ENCODE data around the gene SLC25A51.

The SLC25A51 gene

DNA sequence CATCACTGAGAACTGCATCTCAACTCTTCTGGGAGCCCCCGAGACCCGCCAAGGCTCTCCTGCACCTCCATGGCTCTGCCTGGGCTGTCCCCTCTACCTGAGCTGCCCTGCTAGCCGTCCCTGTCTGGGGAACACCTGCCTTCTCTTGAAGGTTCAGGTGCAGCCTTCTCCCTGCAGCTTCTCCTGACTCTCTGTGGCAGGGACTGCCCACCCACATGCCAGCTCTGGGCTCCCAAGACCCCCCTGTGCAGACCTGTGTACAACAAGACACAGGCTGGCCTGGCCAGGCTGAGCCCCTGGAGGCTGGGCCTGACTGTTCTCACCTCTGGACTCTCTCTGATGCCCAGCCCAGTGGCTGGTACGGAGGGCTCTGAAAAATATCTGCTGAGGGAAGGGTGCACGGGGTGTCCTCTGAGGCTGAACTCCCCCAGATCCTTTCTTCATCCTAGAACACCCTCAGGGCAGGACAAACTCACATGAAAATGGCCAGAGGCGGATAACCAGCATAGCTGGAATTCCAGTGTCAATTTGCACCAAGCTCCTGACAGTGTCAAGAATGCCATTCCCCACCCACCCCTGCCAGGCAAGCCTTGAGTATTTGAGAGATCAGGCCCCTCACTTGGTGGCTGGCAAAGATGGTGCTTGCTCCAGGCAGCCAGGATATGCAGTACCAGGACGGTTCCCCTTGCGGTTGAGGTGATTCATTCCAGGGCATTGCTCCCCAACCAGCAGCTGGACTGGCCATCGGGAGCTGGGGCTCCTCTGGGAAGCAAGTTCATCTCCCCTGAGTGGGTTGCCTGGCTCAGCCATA, 40.9 kb upstream of the SLC25A51 start:
- Histone ChIP-seq H3K4me2 (ENCODE audit: low read length) (peak overlapping the region; percentile 9), H3K4me3 (ENCODE audit: low read length) (peak overlapping the region; percentile 29), H3K9me3 (replicated peaks; ENCODE audit: low read length) (no peaks in the 10 kb centered on the region), H3K27me3 (ENCODE audit: control insufficient read depth, insufficient read depth, low read length) (no peaks in the 10 kb centered on the region), H3K36me3 (ENCODE audit: insufficient read depth, low read length) (peaks cover 15% of the 10 kb centered on the region), H3K4me1 (ENCODE audit: control insufficient read depth, insufficient read depth, low read length) (peaks cover 40% of the 10 kb centered on the region), H3K9ac (ENCODE audit: low read depth, low read length) (peak overlapping the region; percentile 36)

DNA sequence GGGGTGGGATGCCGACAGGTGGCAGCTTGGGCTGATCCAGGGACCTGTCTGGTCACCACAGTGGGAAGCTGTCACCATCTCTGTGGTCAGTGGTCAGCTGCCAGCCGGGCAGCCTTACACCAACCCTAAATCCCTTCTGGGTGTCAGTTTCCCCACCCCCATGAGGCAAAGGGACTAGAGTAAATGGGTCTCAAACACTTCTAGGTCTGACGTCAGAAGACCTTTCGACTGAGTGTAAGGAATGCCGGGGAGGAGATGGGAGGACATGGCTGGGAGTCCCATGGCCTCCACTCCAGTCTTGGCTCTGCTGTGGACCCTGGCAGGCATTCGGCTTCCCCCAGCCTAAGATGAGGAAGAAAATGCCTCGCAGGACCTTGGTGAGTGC, 40.3 kb upstream of the SLC25A51 start:
- peak overlapping the region; percentile 29 for H3K4me3 ChIP-seq (ENCODE audit: low read length)
- peaks cover 20% of the 10 kb centered on the region for H3K36me3 ChIP-seq (ENCODE audit: insufficient read depth, low read length)

DNA sequence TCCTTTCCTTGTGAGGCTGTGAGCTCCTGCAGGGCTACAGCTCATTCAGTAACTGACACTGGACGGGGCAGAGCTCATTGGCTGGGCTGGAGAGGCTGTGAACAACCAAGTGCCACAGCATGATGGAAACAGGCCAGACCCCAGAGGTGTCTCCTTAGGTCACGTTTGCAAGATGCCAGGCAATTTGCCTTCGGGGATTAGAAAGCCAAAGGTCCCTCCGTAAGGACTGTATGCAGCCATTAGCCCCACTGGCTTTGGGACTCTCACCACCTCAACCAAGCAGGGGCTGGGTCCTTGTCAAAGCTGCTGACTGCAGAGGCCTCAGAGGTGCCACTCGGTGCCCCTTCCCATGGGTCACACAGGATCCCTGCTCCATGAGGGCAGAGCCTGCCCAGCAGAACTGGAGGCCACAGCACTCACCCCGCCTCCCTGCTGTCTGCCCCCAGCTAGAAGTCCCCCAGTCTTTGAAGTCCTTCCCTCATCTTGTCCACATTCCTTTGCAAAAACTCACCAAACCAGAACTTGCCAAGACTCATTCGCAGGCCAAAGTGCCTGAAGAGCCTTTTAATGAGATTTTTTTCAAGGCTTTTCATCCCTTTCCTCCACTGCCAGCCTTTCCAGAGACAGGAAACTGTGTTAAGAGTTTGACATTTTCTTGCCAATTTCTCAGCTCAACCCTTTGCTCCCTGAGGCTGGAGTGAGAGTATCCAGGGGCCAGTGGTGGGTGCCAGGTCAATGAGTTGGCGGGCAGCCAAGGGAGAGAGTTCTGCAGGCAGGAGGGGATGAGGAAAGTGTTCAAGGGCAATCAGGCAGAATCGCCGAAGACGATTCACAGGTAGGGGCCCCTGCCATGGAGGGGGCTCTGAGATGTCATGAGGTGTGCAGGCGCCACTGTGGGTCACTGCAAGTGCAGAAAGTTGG, 39.7 kb upstream of the SLC25A51 start:
- Histone ChIP-seq H3K36me3 (ENCODE audit: insufficient read depth, low read length) (peaks cover 20% of the 10 kb centered on the region), H3K9ac (ENCODE audit: low read depth, low read length) (peak overlapping the region; percentile 25), H3K4me1 (ENCODE audit: control insufficient read depth, insufficient read depth, low read length) (peaks cover 41% of the 10 kb centered on the region), H3K27me3 (ENCODE audit: control insufficient read depth, insufficient read depth, low read length) (no peaks in the 10 kb centered on the region), H3K4me3 (ENCODE audit: low read length) (peak overlapping the region; percentile 29), H3K4me2 (ENCODE audit: low read length) (peak overlapping the region; percentile 54), H3K9me3 (replicated peaks; ENCODE audit: low read length) (no peaks in the 10 kb centered on the region)

More for the DNA sequence above, 40.3 kb upstream of the SLC25A51 start:
- H3K9ac ChIP-seq (ENCODE audit: low read depth, low read length) = peak overlapping the region; percentile 36
- H3K4me2 ChIP-seq (ENCODE audit: low read length) = peak overlapping the region; percentile 9
- no peaks in the 10 kb centered on the region for H3K27me3 ChIP-seq (ENCODE audit: control insufficient read depth, insufficient read depth, low read length)
- H3K9me3 ChIP-seq (replicated peaks; ENCODE audit: low read length) = no peaks in the 10 kb centered on the region
- peaks cover 35% of the 10 kb centered on the region for H3K4me1 ChIP-seq (ENCODE audit: control insufficient read depth, insufficient read depth, low read length)

DNA sequence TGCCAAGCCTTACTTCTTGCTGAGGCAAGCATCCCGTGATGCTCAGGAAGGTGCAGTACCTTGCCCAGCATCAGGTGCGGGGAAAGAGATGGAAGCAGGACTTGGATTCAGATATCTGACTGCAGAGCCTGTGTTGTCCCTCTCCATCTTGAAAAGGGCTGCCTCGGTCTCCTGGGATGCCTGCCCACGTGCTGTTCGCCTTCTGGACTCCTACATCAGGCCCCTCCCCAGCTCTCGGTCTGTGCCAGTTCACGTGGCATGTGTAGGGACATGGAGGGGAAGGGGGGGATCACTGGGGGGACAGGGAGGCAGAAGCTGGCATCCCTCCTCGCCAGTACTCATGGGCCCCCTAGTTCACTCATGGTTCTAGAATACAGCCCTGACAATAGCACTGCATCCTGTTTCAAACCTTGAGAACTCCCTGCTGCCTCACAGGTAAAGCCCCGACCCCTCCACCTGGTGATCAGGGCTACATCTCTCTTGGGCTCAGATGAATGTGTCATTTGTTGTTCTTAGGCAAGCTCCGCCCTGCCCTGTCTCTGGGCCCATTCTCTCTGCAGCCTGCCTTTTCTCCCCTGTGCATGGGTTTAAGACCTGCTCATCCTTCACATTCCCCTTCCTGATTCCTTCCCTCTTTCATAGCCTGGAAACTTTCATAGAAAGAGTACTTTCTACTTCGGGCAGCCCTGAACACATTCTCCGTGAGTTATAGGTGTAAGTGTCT, 38.9 kb upstream of the SLC25A51 start:
- Histone ChIP-seq H3K4me3 (ENCODE audit: low read length) (no peak overlapping the region), H3K9me3 (replicated peaks; ENCODE audit: low read length) (no peaks in the 10 kb centered on the region), H3K27me3 (ENCODE audit: control insufficient read depth, insufficient read depth, low read length) (no peaks in the 10 kb centered on the region), H3K9ac (ENCODE audit: low read depth, low read length) (no peak overlapping the region), H3K4me2 (ENCODE audit: low read length) (peak overlapping the region; percentile 54), H3K36me3 (ENCODE audit: insufficient read depth, low read length) (peaks cover 19% of the 10 kb centered on the region), H3K4me1 (ENCODE audit: control insufficient read depth, insufficient read depth, low read length) (peaks cover 50% of the 10 kb centered on the region)

DNA sequence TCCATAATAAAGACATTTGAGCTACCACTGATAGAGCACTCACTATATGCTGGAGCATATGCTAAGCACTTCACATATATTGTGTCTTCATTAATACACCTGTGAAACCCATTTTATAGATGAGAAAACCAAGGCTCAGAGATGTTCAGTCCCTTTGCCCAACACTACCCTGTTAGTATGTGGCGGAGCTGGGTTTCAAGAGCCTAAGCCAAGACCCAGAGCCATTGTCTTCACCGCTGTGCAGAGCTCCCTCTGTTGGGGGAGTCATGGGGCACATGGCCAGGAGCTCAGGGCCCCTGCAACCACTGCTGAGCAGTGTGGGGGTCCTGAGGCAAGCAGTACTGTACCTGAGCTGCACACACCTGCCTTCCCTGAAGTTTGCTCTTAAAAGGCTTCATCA, 37.3 kb upstream of the SLC25A51 start:
- H3K4me1 ChIP-seq (ENCODE audit: control insufficient read depth, insufficient read depth, low read length) = peaks cover 60% of the 10 kb centered on the region
- no peak overlapping the region for H3K4me2 ChIP-seq (ENCODE audit: low read length)
- no peaks in the 10 kb centered on the region for H3K27me3 ChIP-seq (ENCODE audit: control insufficient read depth, insufficient read depth, low read length)
- no peak overlapping the region for H3K9ac ChIP-seq (ENCODE audit: low read depth, low read length)
- H3K9me3 ChIP-seq (replicated peaks; ENCODE audit: low read length) = no peaks in the 10 kb centered on the region
- H3K36me3 ChIP-seq (ENCODE audit: insufficient read depth, low read length) = peaks cover 9% of the 10 kb centered on the region
- no peak overlapping the region for H3K4me3 ChIP-seq (ENCODE audit: low read length)

DNA sequence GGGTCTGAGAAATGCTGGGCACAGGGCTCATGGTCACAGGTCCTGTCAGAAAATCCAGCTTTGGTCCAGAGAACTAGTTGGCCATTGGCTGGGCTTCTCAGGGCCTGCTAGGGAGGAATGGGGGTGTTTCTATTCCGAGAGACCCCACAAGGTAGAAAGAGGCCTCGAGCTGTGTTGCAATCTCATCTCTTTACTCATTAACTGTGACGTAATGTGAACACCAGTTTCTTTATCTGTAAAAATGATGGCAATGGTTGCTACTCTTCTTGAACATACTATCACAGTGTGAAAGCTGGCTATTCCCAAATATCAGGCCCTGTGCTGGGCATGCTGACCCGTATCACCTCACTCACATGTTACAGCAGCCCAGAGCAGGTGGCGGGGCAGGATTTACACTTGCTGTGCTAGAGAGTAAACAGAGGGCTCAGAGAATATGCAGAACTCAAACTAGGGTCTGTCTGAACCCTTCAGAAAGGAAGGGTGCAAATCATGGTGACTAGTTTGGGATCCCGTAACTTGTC, 35.7 kb upstream of the SLC25A51 start:
- peaks cover 9% of the 10 kb centered on the region for H3K36me3 ChIP-seq (ENCODE audit: insufficient read depth, low read length)
- H3K27me3 ChIP-seq (ENCODE audit: control insufficient read depth, insufficient read depth, low read length) = no peaks in the 10 kb centered on the region
- no peaks in the 10 kb centered on the region for H3K9me3 ChIP-seq (replicated peaks; ENCODE audit: low read length)
- peaks cover 47% of the 10 kb centered on the region for H3K4me1 ChIP-seq (ENCODE audit: control insufficient read depth, insufficient read depth, low read length)
- H3K4me2 ChIP-seq (ENCODE audit: low read length) = no peak overlapping the region
- no peak overlapping the region for H3K4me3 ChIP-seq (ENCODE audit: low read length)
- H3K9ac ChIP-seq (ENCODE audit: low read depth, low read length) = no peak overlapping the region

DNA sequence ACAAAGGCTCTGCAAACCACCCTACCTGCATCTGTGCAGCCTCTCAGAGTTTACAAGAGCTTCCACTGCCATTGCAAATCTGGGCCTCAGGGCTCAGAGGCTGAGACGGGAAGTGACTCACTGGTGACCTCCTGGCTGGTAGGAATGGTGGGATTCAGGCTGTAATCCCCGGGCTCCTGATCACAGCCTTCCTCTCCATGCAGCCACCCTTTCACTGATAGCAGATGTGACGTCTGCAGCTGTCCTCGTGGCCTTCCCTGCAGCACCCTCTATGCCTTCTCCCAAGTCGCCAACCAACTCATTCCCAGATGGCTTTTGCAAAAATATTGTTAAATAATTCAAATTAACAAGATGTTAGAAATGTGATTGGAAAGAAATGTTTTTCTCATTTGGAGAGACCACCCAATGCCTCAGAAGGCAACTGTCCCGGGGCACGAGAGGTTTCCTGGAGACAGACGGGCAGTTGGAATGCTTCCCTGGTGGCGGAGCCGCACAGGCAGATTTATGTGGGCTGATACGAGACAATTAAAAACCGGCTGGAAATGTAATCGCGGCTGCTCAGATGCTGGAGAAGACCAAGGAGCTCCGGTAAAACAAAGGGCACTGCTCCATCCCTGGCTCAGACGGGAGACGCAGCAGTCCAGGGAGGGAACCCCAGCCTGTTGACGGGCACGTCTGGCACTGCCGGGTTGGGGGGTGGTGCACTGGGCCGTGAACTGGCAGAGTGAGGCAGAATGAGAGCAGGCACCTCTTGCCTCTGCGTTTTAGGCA, 34.4 kb upstream of the SLC25A51 start:
- Histone ChIP-seq H3K4me2 (ENCODE audit: low read length) (peak overlapping the region; percentile 61), H3K9ac (ENCODE audit: low read depth, low read length) (peak overlapping the region; percentile 57), H3K4me3 (ENCODE audit: low read length) (peak overlapping the region; percentile 35), H3K4me1 (ENCODE audit: control insufficient read depth, insufficient read depth, low read length) (peaks cover 34% of the 10 kb centered on the region), H3K36me3 (ENCODE audit: insufficient read depth, low read length) (peaks cover 9% of the 10 kb centered on the region), H3K27me3 (ENCODE audit: control insufficient read depth, insufficient read depth, low read length) (no peaks in the 10 kb centered on the region), H3K9me3 (replicated peaks; ENCODE audit: low read length) (no peaks in the 10 kb centered on the region)

DNA sequence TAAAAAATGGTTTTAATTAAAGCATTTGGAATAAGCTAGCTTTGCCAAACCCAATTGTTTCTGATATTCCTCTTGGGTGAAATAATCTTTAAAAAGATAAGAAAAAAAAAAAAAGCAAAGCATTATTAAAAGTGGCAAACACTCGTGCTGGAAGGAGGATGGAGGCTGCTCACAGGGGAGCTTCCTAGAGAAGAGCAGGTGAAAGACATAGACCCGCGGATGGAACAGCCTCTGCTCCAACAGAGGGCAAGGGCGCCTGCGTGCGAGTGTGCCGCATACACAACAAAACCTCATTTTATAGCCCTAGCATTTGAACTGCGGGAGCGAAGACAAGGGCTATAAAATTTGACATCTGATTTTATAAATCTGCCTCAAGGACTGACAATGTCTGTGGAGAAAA, 33.4 kb upstream of the SLC25A51 start:
- peak overlapping the region; percentile 61 for H3K4me2 ChIP-seq (ENCODE audit: low read length)
- H3K4me1 ChIP-seq (ENCODE audit: control insufficient read depth, insufficient read depth, low read length) = peaks cover 27% of the 10 kb centered on the region
- peaks cover 12% of the 10 kb centered on the region for H3K36me3 ChIP-seq (ENCODE audit: insufficient read depth, low read length)
- no peaks in the 10 kb centered on the region for H3K27me3 ChIP-seq (ENCODE audit: control insufficient read depth, insufficient read depth, low read length)
- H3K4me3 ChIP-seq (ENCODE audit: low read length) = no peak overlapping the region
- no peaks in the 10 kb centered on the region for H3K9me3 ChIP-seq (replicated peaks; ENCODE audit: low read length)
- H3K9ac ChIP-seq (ENCODE audit: low read depth, low read length) = peak overlapping the region; percentile 57

DNA sequence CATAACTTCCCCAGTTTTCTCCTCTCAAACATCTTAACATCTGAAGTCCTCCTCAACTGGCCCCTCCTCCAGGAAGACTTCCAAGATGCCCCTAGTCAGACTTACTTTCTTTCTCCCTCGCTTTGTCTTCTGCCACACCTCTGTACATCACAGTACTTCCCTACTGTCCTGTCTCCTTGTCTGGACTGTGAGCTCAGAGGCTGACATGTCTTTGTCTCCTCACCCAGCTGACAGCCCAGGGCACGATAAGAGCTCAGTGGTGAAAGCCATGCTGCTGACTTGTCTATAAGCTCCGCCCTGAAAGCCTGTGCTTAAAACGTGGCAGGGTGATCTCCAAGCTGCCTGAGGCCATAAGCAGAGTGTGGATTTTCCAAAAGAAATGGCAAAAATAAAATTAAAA, 33.0 kb upstream of the SLC25A51 start:
- peak overlapping the region; percentile 57 for H3K9ac ChIP-seq (ENCODE audit: low read depth, low read length)
- peaks cover 12% of the 10 kb centered on the region for H3K36me3 ChIP-seq (ENCODE audit: insufficient read depth, low read length)
- peaks cover 27% of the 10 kb centered on the region for H3K4me1 ChIP-seq (ENCODE audit: control insufficient read depth, insufficient read depth, low read length)
- no peaks in the 10 kb centered on the region for H3K9me3 ChIP-seq (replicated peaks; ENCODE audit: low read length)
- H3K4me2 ChIP-seq (ENCODE audit: low read length) = no peak overlapping the region
- H3K27me3 ChIP-seq (ENCODE audit: control insufficient read depth, insufficient read depth, low read length) = no peaks in the 10 kb centered on the region
- H3K4me3 ChIP-seq (ENCODE audit: low read length) = no peak overlapping the region

DNA sequence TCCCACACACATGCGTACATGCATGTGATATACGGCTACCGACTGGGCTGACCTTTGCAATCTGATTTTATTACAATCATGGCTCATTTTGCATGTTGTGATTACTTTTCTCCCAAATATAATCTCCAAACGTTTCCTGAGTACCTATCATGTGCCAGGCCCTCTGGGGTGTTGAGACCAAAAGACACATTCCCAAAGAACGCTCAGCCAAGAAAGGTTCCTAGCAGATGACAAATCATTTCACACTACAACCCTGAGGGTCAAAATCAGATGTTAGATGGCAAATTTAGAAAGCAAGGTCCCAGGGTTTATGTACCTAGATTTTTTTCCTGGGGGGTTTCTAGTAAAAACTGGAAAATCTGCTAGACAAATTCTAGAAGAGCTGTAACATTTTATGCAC, 32.4 kb upstream of the SLC25A51 start:
- H3K36me3 ChIP-seq (ENCODE audit: insufficient read depth, low read length) = peaks cover 12% of the 10 kb centered on the region
- H3K27me3 ChIP-seq (ENCODE audit: control insufficient read depth, insufficient read depth, low read length) = no peaks in the 10 kb centered on the region
- H3K4me1 ChIP-seq (ENCODE audit: control insufficient read depth, insufficient read depth, low read length) = peaks cover 27% of the 10 kb centered on the region
- no peak overlapping the region for H3K4me3 ChIP-seq (ENCODE audit: low read length)
- no peak overlapping the region for H3K4me2 ChIP-seq (ENCODE audit: low read length)
- H3K9me3 ChIP-seq (replicated peaks; ENCODE audit: low read length) = no peaks in the 10 kb centered on the region
- no peak overlapping the region for H3K9ac ChIP-seq (ENCODE audit: low read depth, low read length)
